Activated gamma-delta T cell (primary cell): ENCODE measurements around the gene UGT1A10.
"Not testable (repeated sequence)": the region's sequence is repeated elsewhere in the genome, so short reads cannot be mapped to it uniquely, and the experiment has no call there.

Experiments used
- DNase-seq: peaks from one replicate; lab custom pipeline; 2025; lab: John Stamatoyannopoulos, UW

Gene UGT1A10

GRCh38 chr2:233692648-233693047 is 56.4 kb downstream of the UGT1A10 start, which contains the start of gene UGT1A6:
TSS of gene UGT1A6 (plus strand) at chr2:233692890. CDS start at chr2:233693005, 115 bp downstream.
- no peak for DNase-seq

GRCh38 chr2:233693963-233694362 is 57.7 kb downstream of the UGT1A10 start:
- no peak for DNase-seq

- DNase-seq: no peak
Observed at GRCh38 chr2:233698740-233699139, 62.5 kb downstream of the UGT1A10 start.

- DNase-seq: no peak
Observed at GRCh38 chr2:233699424-233700027, 63.3 kb downstream of the UGT1A10 start.

- DNase-seq: no peak
Observed at GRCh38 chr2:233700028-233700635, 63.9 kb downstream of the UGT1A10 start.

GRCh38 chr2:233700842-233701241 is 64.6 kb downstream of the UGT1A10 start:
- DNase-seq: not testable (repeated sequence)

- DNase-seq: no peak
Observed at GRCh38 chr2:233702238-233702637, 66.0 kb downstream of the UGT1A10 start.

GRCh38 chr2:233705911-233706506 is 69.8 kb downstream of the UGT1A10 start:
- no peak for DNase-seq

GRCh38 chr2:233706720-233707119 is 70.5 kb downstream of the UGT1A10 start:
- no peak for DNase-seq

GRCh38 chr2:233707940-233708644 is 71.8 kb downstream of the UGT1A10 start:
- no peak for DNase-seq

GRCh38 chr2:233708942-233709341 is 72.7 kb downstream of the UGT1A10 start:
- DNase-seq: no peak

GRCh38 chr2:233711312-233712008 is 75.2 kb downstream of the UGT1A10 start:
- no peak for DNase-seq

GRCh38 chr2:233712611-233713261 is 76.5 kb downstream of the UGT1A10 start, which contains the start of gene UGT1A5:
TSS of gene UGT1A5 (plus strand) at chr2:233712907. CDS start at chr2:233712992, 85 bp downstream.
- no peak for DNase-seq

- DNase-seq: no peak
Observed at GRCh38 chr2:233713262-233713615, 77.0 kb downstream of the UGT1A10 start.

- DNase-seq: no peak
Observed at GRCh38 chr2:233714121-233714520, 77.9 kb downstream of the UGT1A10 start.

- no peak for DNase-seq
Observed at GRCh38 chr2:233718552-233718951, 82.3 kb downstream of the UGT1A10 start, which contains the start of gene UGT1A4. TSS of gene UGT1A4 (plus strand) at chr2:233718736. CDS start at chr2:233718821, 85 bp downstream.

- no peak for DNase-seq
Observed at GRCh38 chr2:233728723-233729301, 92.6 kb downstream of the UGT1A10 start, which contains the start of gene UGT1A3. TSS of gene UGT1A3 (plus strand) at chr2:233729042. CDS start at chr2:233729127, 85 bp downstream.

- not testable (repeated sequence) for DNase-seq
Observed at GRCh38 chr2:233736868-233737653, 100.8 kb downstream of the UGT1A10 start.

GRCh38 chr2:233740870-233741269 is 104.6 kb downstream of the UGT1A10 start:
- DNase-seq: no peak
